GM21381 (cell line): ENCODE measurements around the gene SLC5A2.
"Not testable (repeated sequence)": the region's sequence is repeated elsewhere in the genome, so short reads cannot be mapped to it uniquely, and the experiment has no call there.

Experiments used
- ATAC-seq: cut with Tn5 transposase; IDR thresholded peaks from one replicate; pipeline ENCODE4 v1.9.1; 2021; ENCODE audit warnings: mild to moderate bottlenecking, moderate library complexity; ENCODE audit not compliant: unreplicated experiment

SLC5A2 gene

GRCh38 chr16:31491778-31492418 lies 9.0 kb downstream of the SLC5A2 start:
- ATAC-seq = no peak

- no peak for ATAC-seq
Observed at GRCh38 chr16:31493506-31494125, 10.7 kb downstream of the SLC5A2 start.

- ATAC-seq = no peak
Observed at GRCh38 chr16:31496670-31497069, 13.7 kb downstream of the SLC5A2 start.

- no peak for ATAC-seq
Observed at GRCh38 chr16:31498493-31498892, 15.6 kb downstream of the SLC5A2 start.

- ATAC-seq = no peak
Observed at GRCh38 chr16:31499928-31500327, 17.0 kb downstream of the SLC5A2 start.

- ATAC-seq = no peak
Observed at GRCh38 chr16:31501226-31501965, 18.5 kb downstream of the SLC5A2 start.

DNA sequence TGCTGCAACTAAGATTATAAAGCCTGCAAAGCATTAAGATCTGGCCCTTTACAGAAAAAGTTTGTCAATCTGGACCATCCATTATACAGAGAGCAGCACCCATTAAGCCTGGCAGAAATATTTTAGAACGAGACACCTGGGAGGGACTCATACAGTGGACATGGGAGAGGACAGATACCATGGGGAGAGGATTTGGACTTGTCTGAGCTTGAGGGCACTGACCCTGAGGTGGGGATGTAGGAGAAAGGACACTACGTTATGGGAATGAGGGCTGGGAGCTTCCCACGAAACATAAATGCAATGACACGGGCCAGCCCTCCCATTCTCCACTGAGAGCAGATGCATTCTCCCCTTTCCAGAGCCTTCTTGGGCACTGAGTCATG lies 19.0 kb downstream of the SLC5A2 start:
- no peak for ATAC-seq

DNA sequence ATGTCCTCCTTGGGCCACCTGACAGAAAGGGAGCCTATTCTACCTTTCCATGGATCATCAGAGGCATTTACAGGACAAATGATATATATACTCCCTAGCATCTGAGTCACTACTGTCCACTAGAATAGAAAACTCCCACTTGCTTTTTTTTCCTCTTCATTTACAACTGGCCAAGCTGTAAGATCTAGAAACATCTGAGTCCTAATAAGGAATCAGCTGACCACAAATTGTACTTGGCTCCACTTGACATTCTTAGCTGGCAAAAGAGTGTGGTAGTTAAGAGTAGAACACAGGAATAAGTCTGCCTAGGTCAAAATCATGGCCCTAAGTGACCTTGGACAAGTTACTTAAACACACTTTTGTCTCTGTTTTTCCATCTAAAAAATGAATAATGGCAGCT lies 20.1 kb downstream of the SLC5A2 start:
- ATAC-seq = no peak

DNA sequence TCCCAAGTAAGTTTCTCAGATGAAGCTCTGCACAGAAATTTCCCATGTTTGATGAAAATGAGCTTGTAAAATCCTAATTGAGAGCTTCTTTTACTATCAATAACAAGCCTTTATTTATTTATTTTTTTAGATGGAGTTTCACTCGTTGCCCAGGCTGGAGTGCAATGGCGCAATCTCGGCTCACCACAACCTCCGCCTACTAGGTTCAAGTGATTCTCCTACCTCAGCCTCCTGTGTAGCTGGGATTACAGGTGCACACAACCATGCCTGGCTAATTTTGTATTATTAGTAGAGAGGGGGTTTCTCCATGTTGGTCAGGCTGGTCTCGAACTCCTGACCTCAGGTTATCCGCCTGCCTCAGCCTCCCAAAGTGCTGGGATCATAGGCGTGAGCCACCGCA lies 20.6 kb downstream of the SLC5A2 start:
- not testable (repeated sequence) for ATAC-seq

DNA sequence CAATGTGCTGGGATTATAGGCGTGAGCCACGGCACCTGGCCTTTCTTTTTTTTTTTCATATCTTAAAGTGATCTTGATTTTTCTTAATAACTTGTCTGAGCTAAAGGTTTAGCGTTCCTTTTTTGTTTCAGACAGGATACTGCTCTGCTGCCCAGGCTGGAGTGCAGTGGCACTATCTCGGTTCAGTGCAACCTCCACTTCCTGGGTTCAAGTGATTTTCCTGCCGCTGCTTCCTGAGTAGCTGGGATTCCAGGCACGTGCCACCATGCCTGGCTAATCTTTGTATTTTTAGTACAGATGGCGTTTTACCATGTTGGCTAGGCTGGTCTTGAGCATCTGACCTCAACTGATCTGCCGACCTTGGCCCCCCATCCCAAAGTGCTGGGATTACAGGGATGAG lies 21.2 kb downstream of the SLC5A2 start:
- ATAC-seq = no peak

GRCh38 chr16:31505483-31505882 lies 22.6 kb downstream of the SLC5A2 start:
- ATAC-seq = no peak

DNA sequence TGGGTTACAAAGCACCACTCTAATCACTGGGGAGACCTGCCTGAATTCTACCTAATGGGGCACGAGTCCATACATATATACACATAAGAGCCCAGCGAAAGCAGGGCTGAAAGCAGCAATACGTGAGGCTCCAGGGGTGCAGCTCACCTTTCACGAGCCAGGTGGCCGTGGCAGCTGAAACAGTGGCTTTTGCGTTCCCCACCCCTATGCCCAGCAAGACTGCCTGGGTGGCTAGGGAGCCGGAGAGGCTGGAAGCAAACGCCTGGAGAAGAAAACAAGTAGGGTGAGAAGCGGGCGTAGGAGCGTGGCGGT lies 24.6 kb downstream of the SLC5A2 start:
- ATAC-seq = no peak

DNA sequence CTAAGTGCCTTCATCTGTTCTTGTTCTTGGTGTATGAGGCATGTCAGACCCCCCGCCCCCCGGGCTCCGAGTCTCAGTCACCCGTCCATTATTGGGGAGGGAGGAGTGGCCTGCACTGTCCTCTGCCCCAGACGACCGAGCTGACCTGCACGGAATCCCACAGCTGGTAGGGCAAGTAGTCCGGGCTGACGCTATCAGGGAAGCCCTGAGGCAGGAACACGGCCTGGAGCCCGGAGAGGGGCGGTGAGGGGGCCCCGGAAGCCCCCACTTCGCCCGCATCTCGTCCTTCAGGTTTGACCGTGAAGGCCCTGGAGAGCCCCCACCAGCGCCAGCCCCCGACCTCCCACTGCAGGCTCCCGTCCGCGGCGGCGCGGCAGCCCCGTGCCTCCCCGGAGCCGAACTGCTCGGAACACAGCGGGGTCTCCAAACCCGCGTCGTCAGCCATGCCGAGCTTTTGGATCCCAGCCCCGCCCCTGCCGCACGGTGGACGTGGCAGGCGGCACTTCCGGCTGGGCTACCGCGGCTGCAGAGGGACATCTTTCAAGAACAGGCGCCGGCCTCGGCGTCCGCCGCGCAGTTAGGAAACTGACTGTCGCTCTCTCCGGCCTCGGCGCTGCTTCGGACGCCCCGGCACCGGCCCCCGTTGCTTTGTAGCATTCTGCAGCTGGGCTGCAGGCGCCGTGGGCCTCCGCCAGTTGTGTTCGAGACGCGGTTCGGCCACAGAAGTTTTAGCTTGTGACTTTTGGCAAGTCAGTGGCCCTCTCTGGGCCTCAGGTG lies 25.2 kb downstream of the SLC5A2 start, which contains the start of gene RUSF1:
RUSF1 (minus strand) TSS at position 463 of the 777 bp plus-strand sequence; CDS start at position 445, 18 bp downstream.
- ATAC-seq = peak; percentile 92

DNA sequence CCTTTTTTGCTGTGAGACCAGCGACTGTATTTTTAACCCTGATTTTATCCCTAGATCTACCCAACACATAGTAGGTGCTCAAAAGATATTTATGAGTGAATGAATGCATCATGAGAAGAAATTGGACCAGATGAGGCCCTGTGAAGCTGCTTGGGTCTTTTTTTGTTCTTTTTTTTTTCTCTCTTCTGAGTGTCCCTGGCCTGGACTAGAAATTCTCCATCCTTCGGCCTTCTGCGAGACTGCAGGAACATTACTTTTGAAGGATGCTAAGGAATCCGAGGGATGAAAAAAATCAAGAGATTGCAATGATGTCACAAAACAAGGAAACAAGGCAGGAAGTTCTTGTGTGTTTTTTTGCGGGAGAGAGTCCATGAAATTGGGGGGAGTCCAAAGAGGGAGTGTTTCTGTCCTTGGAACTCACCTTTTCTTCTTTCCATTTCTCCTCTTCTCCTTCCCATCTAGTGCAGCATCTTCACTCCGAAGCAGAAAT lies 25.8 kb downstream of the SLC5A2 start:
- ATAC-seq = no peak

DNA sequence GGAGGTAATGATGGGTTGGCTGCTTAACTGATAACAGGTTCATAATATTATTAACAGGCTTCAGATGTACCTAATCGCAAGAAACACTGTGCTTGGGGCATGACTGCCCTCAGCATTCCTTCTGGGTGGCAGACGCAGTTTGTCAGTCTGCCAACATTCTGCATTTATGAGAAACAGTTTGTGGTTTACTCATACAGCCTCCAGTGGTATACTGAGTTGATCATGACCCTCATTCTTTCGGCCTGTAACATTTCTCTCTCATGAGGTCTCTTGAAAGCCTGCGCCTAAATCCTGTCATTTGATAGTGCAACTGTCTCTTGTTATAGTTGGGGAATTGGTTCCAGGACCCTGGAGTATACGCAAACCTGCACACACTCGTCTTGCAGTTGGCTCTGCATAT lies 30.2 kb downstream of the SLC5A2 start:
- no peak for ATAC-seq

DNA sequence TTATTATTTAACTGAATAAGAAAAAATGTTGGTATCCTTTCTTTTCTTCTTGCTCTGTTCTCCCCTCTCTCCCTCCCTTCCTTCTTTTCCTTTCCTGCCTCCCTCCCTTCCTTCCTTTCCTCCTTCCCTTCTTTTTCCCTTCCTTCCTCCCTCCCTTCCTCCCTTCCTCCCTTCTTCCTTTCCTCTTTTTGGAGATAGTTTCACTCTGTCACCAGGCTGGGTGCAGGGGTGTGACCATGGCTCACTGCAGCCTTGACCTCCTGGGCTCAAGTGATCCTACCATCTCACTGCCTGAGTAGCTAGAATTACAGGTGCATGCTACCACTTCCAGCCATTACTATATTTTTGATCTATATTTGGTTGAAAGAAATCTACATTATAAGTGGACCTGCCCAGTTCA lies 31.0 kb downstream of the SLC5A2 start:
- no peak for ATAC-seq

DNA sequence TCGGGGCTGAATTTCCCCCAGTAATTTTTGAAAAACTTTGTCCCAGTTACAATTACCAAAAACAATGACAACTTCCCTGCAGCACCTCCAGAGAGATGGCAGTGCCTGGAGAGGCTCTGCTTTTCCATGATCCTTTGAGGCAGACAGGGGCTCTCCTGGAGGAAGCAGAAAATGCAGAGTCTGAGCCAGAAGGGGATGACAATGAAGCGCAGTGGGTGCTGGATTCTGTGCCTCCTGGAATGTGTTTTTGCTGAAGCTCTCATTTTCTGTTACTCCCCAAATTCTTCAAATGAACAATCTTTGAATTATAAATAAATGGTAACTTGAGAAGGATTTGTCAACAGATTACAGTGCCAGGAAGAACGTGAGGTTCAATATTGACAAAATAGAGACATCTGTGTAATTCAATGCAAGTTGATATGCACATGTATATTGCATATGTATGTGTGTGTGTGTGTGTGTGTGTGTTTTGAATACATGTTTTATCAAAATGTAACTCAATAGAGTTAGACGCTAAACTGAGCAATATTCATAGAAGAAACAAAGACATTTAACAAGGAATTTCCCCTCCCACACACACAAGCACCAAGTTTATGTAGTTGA lies 35.0 kb downstream of the SLC5A2 start:
- ATAC-seq = no peak

DNA sequence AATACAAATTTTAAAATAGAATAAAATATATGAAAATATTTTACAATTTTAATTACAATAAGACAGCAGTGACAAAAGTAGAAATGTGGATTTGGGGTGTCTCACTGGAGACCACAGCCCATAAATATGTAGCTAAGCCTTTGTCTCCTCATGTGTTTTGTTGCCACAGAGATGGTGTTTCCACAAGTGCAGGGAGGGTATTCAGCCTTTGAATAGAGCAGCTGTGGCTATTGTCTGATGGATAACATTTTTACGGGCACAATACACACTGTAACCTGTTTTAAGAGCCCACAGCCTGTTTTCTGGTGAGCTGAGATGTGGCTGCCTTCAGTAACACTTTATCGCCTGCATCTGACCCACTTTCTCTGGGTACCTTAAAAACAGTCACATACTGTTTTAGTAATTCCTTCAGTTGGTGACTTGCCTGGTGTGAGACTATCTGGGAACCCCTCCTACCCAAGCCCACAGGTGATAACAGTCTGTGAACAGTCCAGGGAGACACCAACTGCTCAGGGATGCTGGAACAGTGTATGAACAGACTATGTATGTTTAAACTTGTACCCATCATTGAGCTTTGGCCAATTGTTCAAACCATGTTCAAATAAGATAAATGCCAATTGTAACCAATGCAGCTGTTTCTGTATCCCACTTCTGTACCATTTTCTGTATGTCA lies 37.0 kb downstream of the SLC5A2 start:
- no peak for ATAC-seq

GRCh38 chr16:31521368-31521767 lies 38.4 kb downstream of the SLC5A2 start:
- ATAC-seq = no peak

DNA sequence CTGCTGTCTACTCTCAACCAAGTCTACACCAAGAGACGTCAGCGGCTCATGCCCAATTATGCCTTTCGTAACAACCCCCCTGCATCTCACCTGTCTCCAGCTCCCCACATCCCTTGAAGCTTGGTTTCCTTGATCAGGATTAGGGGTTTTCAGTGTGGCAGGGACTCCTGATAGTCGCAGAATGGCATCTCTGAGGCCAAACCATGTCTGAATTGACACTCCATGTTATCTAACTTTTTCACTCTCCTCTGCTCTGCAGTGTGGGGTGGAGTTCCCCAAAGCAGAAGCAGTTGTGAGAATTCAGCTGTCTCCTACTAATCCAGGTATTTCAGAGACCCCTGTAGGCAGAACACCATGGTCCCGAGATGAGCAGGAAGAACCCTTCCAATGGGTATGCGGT lies 39.1 kb downstream of the SLC5A2 start:
- ATAC-seq = no peak
